Endothelial cell of umbilical vein (primary cell): ENCODE measurements around the gene TNFAIP6. TPM values are rescaled to one million over a fixed set of nuclear protein-coding genes. Genes with fewer than 3 reads are reported as not detected.

Source experiments
- BruUV-seq: library from RNA; stranded (reverse); fragments of 400-500 nt; replicated peaks from 2 replicates; lab custom pipeline; 2021; lab: Mats Ljungman, UMichigan
- CTCF ChIA-PET: fragments of 300-600, 350-600 bp; sonication (Branson Sonifier 250); formaldehyde crosslinking; loops from one replicate; lab custom pipeline; 2021; ENCODE audit warnings: antibody characterized with exemption, inconsistent platforms; lab: Charles Lee
- POLR2A ChIA-PET: fragments of 300-600, 350-600 bp; sonication (Branson Sonifier 250); formaldehyde crosslinking; loops from one replicate; lab custom pipeline; 2021; ENCODE audit warnings: antibody characterized with exemption, inconsistent platforms; lab: Charles Lee
- DNase-seq: peaks from one replicate; pipeline ENCODE4 v3.0.0-alpha.2; 2011; ENCODE audit warnings: low read depth, low spot score
- FAIRE-seq: peaks from 2 replicates; lab custom pipeline; 2011; peaks lifted over from hg19 to GRCh38; lab: Jason Lieb, UNC
- H2AFZ ChIP-seq: 2 replicates; pipeline ENCODE4 v1.6.0; 2012; ENCODE audit warnings: low read depth, low read length, control low read depth, inconsistent platforms
- H3K27ac ChIP-seq: 2 replicates; pipeline ENCODE4 v1.5.1; 2011; ENCODE audit warnings: low read depth, mild to moderate bottlenecking, control low read depth, low read length, moderate library complexity; ENCODE audit not compliant: insufficient read depth
- H3K27me3 ChIP-seq, 2 experiments: 2 replicates each; pipeline versions ENCODE4 v1.6.0 to v1.6.1; 2011; ENCODE audit warnings: low read length in 2 of 2, mixed read lengths in 1 of 2; ENCODE audit not compliant: control insufficient read depth in 2 of 2, insufficient read depth in 2 of 2
- H3K36me3 ChIP-seq, 2 experiments: 2 replicates in 1 of 2; 3 replicates in 1 of 2; pipeline ENCODE4 v1.5.1; 2011; ENCODE audit warnings: low read length in 2 of 2, mild to moderate bottlenecking in 1 of 2, moderate library complexity in 1 of 2; ENCODE audit not compliant: control insufficient read depth in 2 of 2, insufficient read depth in 2 of 2; ENCODE audit errors: extremely low read depth in 1 of 2
- H3K4me1 ChIP-seq: 3 replicates; pipeline ENCODE4 v1.5.1; 2011; ENCODE audit warnings: mild to moderate bottlenecking, low read length; ENCODE audit not compliant: control insufficient read depth, insufficient read depth; ENCODE audit errors: extremely low read depth
- H3K4me2 ChIP-seq: 2 replicates; pipeline ENCODE4 v1.6.1; 2011; ENCODE audit warnings: low read length, control low read depth, mixed read lengths; ENCODE audit not compliant: insufficient read depth
- H3K4me3 ChIP-seq, 3 experiments: fragments of 200-600 bp in 1 of 3; sonication (generic), shearing (Covaris generic) in 1 of 3; replicated peaks in 1 of 3; 2 replicates each; pipeline ENCODE4 v1.5.1; 2011 to 2016; ENCODE audit warnings: control low read depth in 3 of 3, low read length in 3 of 3, mild to moderate bottlenecking in 2 of 3, inconsistent platforms in 1 of 3, low read depth in 1 of 3, moderate library complexity in 1 of 3; ENCODE audit not compliant: insufficient read depth in 1 of 3
- H3K79me2 ChIP-seq: 2 replicates; pipeline ENCODE4 v1.6.0; 2012; ENCODE audit warnings: low read length, inconsistent platforms; ENCODE audit not compliant: control insufficient read depth, insufficient read depth
- H3K9ac ChIP-seq: replicated peaks from 2 replicates; pipeline ENCODE3; 2011; ENCODE audit warnings: low read length, control low read depth; ENCODE audit not compliant: insufficient read depth; ENCODE audit errors: extremely low read depth
- H3K9me1 ChIP-seq: replicated peaks from 3 replicates; pipeline ENCODE4 v1.6.0; 2011; ENCODE audit warnings: mild to moderate bottlenecking, low read length; ENCODE audit not compliant: control insufficient read depth, insufficient read depth; ENCODE audit errors: extremely low read depth
- H3K9me3 ChIP-seq: replicated peaks from 2 replicates; pipeline ENCODE4 v1.5.1; 2012; ENCODE audit warnings: low read length, inconsistent platforms; ENCODE audit not compliant: control insufficient read depth, insufficient read depth
- H4K20me1 ChIP-seq: replicated peaks from 2 replicates; pipeline ENCODE3; 2011; ENCODE audit warnings: mild to moderate bottlenecking, low read length; ENCODE audit not compliant: control insufficient read depth, insufficient read depth; ENCODE audit errors: extremely low read depth
- CTCF ChIP-seq, 2 donors: IDR thresholded peaks; 1 replicate in 1 of 2; 2 replicates in 1 of 2; pipeline ENCODE4 v1.5.1; 2011; ENCODE audit warnings: low read length in 2 of 2, mild to moderate bottlenecking in 2 of 2, moderate library complexity in 2 of 2, control low read depth in 1 of 2, inconsistent platforms in 1 of 2, low read depth in 1 of 2; ENCODE audit not compliant: insufficient read depth in 1 of 2; ENCODE audit errors: extremely low read depth in 1 of 2
- EZH2 ChIP-seq: IDR thresholded peaks from 2 replicates; pipeline ENCODE4 v1.6.1; 2012; ENCODE audit warnings: borderline replicate concordance, low read depth, mild to moderate bottlenecking, moderate library complexity, low read length, inconsistent platforms; ENCODE audit not compliant: severe bottlenecking
- FOS ChIP-seq: IDR thresholded peaks from 2 replicates; pipeline ENCODE4 v1.6.1; 2011; ENCODE audit warnings: mild to moderate bottlenecking, low read length, moderate library complexity, borderline replicate concordance; ENCODE audit not compliant: insufficient read depth
- JUN ChIP-seq: IDR thresholded peaks from 2 replicates; pipeline ENCODE4 v1.6.1; 2011; ENCODE audit warnings: borderline replicate concordance, low read depth; ENCODE audit not compliant: insufficient read length, insufficient read depth
- MAX ChIP-seq: IDR thresholded peaks from 2 replicates; pipeline ENCODE4 v1.6.1; 2011; ENCODE audit not compliant: insufficient read depth, insufficient read length
- MYC ChIP-seq: IDR thresholded peaks from one replicate; pipeline ENCODE4 v1.6.1; 2011; ENCODE audit warnings: mild to moderate bottlenecking, low read depth, low read length
- POLR2A ChIP-seq: IDR thresholded peaks from 2 replicates; pipeline ENCODE4 v1.6.1; 2012; ENCODE audit warnings: low read depth, mild to moderate bottlenecking, control low read depth, low read length
- dilution Hi-C: fragments of 300-500 bp; cut with MboI; formaldehyde crosslinking; loops from one replicate; pipeline ENCODE4 v1.15.0; 2019; ENCODE audit warnings: low sequenced_read_pairs; ENCODE audit not compliant: extremely low pct_ligation_motif_present
- intact Hi-C: fragments of 100-400 bp; cut with micrococcal nuclease; formaldehyde crosslinking; loops from one replicate; pipeline ENCODE4 v1.10.0; 2022
- polyA plus RNA-seq, 4 experiments: library from polyadenylated mRNA; depleted of rRNA in 3 of 4; stranded (reverse) in 3 of 4; unstranded in 1 of 4; fragments of >200 nt; gene quantifications; 2 replicates each; pipeline versions ENCODE4 v1.2.1 to v1.2.3, GENCODE V29; 2011 to 2012; ENCODE audit warnings: missing spikeins in 1 of 4
- total RNA-seq: library from RNA; stranded (reverse); gene quantifications from 2 replicates; pipeline ENCODE4 v1.2.3, GENCODE V29; 2021

Gene TNFAIP6
- total and polyA plus RNA-seq, 2 donors (not counting 3 experiments of a cell fraction or from before 2014, with no cell fraction given): not detected

GRCh38 chr2:151326554-151326953 lies 30.8 kb upstream of the TNFAIP6 start:
- dilution Hi-C loops: no loop called here
- FAIRE-seq: no peak

More at GRCh38 chr2:151326554-151326953, 30.8 kb upstream of the TNFAIP6 start:
- no peak for TF ChIP-seq MYC
- no peak for TF ChIP-seq POLR2A
- TF ChIP-seq CTCF (IDR thresholded peaks at IDR 0.05; ENCODE audit: extremely low read depth in 1 of 2, insufficient read depth in 1 of 2, low read depth in 1 of 2, low read length in 2 of 2): no peak
- no peak for TF ChIP-seq EZH2
- TF ChIP-seq MAX: no peak
- TF ChIP-seq JUN: no peak
- no peak for TF ChIP-seq FOS
- ChIA-PET CTCF (no interaction called here), POLR2A (no interaction called here)
- no peaks in the 10 kb centered on the region for H4K20me1 ChIP-seq
- H3K4me3 ChIP-seq: no peak overlapping the region
- no TSS peak for BruUV-seq
- intact Hi-C loops: no loop called here
- no peak overlapping the region for H3K27ac ChIP-seq
- H3K27me3 ChIP-seq: no peaks in the 10 kb centered on the region
- DNase-seq: no peak
- H3K36me3 ChIP-seq: no peaks in the 10 kb centered on the region
- no peak overlapping the region for H2AFZ ChIP-seq
- no peak overlapping the region for H3K4me2 ChIP-seq
- H3K4me1 ChIP-seq: no peaks in the 10 kb centered on the region
- H3K9me3 ChIP-seq: no peaks in the 10 kb centered on the region
- no peaks in the 10 kb centered on the region for H3K9me1 ChIP-seq
- no peak overlapping the region for H3K9ac ChIP-seq
- H3K79me2 ChIP-seq: no peaks in the 10 kb centered on the region
